CD8-positive, alpha-beta memory T cell (primary cell): ENCODE data around the gene DHX30. TPM values are rescaled to one million over a fixed set of nuclear protein-coding genes. Genes with fewer than 3 reads are reported as not detected.

Experiments used
- CTCF ChIA-PET: fragments of 350-600 bp; sonication (Branson Sonifier 250); formaldehyde crosslinking; loops from one replicate; lab custom pipeline; 2021; ENCODE audit warnings: antibody characterized with exemption; lab: Charles Lee
- POLR2A ChIA-PET: fragments of 350-600 bp; sonication (Branson Sonifier 250); formaldehyde crosslinking; loops from one replicate; lab custom pipeline; 2021; ENCODE audit warnings: antibody characterized with exemption; lab: Charles Lee
- DNase-seq, 5 donors: peaks; one replicate each; pipeline versions ENCODE4 v3.0.0 to v3.0.0-alpha.2; 2020 to 2022; ENCODE audit warnings: mixed read lengths in 1 of 5
- H3K27ac ChIP-seq: one replicate; pipeline ENCODE4 v1.7.0; 2013; ENCODE audit warnings: low read depth, mild to moderate bottlenecking, low read length, moderate library complexity
- H3K27me3 ChIP-seq: 2 replicates; pipeline ENCODE4 v1.7.0; 2013; ENCODE audit warnings: low read length, mild to moderate bottlenecking; ENCODE audit not compliant: insufficient read depth, poor library complexity, severe bottlenecking
- H3K36me3 ChIP-seq: 2 replicates; pipeline ENCODE4 v1.7.0; 2013; ENCODE audit warnings: mild to moderate bottlenecking, low read length, moderate library complexity; ENCODE audit not compliant: insufficient read depth
- H3K4me1 ChIP-seq: 2 replicates; pipeline ENCODE4 v1.7.0; 2013; ENCODE audit warnings: mild to moderate bottlenecking, low read length, moderate library complexity; ENCODE audit not compliant: insufficient read depth
- H3K4me3 ChIP-seq: 2 replicates; pipeline ENCODE4 v1.7.0; 2013; ENCODE audit warnings: mild to moderate bottlenecking, low read length
- H3K9me3 ChIP-seq: 2 replicates; pipeline ENCODE4 v1.7.0; 2013; ENCODE audit warnings: mild to moderate bottlenecking, low read length
- H3K27ac Mint-ChIP-seq, 8 donors: one replicate each; pipeline ENCODE4 v1.8.0; 2020 to 2021; ENCODE audit warnings: mixed read lengths in 8 of 8, mild to moderate bottlenecking in 6 of 8, inconsistent platforms in 3 of 8, moderate library complexity in 3 of 8
- H3K27me3 Mint-ChIP-seq, 2 donors: one replicate each; pipeline ENCODE4 v1.8.0; 2020 to 2021; ENCODE audit warnings: mixed read lengths in 2 of 2, mild to moderate bottlenecking in 1 of 2, moderate library complexity in 1 of 2
- H3K36me3 Mint-ChIP-seq, 3 donors: one replicate each; pipeline ENCODE4 v1.8.0; 2020 to 2021; ENCODE audit warnings: mixed read lengths in 3 of 3, inconsistent platforms in 1 of 3, mild to moderate bottlenecking in 1 of 3
- H3K4me1 Mint-ChIP-seq, 3 donors: one replicate each; pipeline ENCODE4 v1.8.0; 2020 to 2021; ENCODE audit warnings: mixed read lengths in 3 of 3, inconsistent platforms in 1 of 3, mild to moderate bottlenecking in 1 of 3
- H3K4me3 Mint-ChIP-seq, 7 donors: one replicate each; pipeline ENCODE4 v1.8.0; 2020 to 2021; ENCODE audit warnings: mixed read lengths in 7 of 7, mild to moderate bottlenecking in 6 of 7, moderate library complexity in 4 of 7, inconsistent platforms in 2 of 7
- H3K9me3 Mint-ChIP-seq, 5 donors: one replicate each; pipeline ENCODE4 v1.8.0; 2020 to 2022; ENCODE audit warnings: mixed read lengths in 5 of 5, mild to moderate bottlenecking in 3 of 5, moderate library complexity in 2 of 5, inconsistent platforms in 1 of 5
- polyA plus RNA-seq: library from polyadenylated mRNA; unstranded; fragments of 300-500 nt; fragmentation: Illumina TruSeq; gene quantifications from one replicate; pipeline ENCODE4 v1.2.3, GENCODE V29; 2021
- total RNA-seq, 2 experiments: library from RNA; stranded (reverse); gene quantifications; one replicate each; pipeline ENCODE4 v1.2.3, GENCODE V29; 2021

DHX30 gene
- total and polyA plus RNA-seq, 3 experiments from 2014 or later: 48.3 to 117 (median 117) TPM

DNA sequence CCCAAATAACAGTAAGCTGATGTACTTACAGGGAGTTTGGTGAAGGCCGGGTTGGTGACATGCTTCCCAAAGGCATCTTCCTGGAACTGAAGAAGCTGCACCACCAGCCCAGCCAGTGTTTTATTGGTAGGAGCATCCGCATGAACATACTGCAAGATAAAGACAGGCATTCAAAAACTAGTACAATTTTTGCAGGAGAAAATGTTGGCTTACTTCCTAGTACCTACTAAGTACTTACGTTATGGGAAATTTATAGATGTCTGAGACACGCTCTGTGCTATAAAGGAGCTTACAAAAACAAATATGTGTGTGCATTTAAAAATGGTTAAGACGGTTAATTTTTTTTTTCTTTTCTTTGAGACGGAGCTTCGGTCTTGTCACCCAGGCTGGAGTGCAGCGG lies 30.1 kb upstream of the DHX30 start:
- ChIA-PET POLR2A (no interaction called here), CTCF (interaction anchor here (0.8 kb wide), 1 partner anchor 16 kb away, joined by 3 read pairs; no protein-coding TSS in a partner anchor)
- Mint-ChIP-seq H3K4me3 (no peak overlapping the region), H3K9me3 (no peaks in the 10 kb centered on the region), H3K27me3 (peaks cover 0 to 3% of the 10 kb centered on the region in 2 donors), H3K27ac (peak overlapping the region in 1 of 8 donors; percentile 55), H3K4me1 (peaks cover 17 to 43% (median 23%) of the 10 kb centered on the region in 3 donors), H3K36me3 (peaks cover 4 to 39% (median 8%) of the 10 kb centered on the region in 3 donors)
- H3K4me1 ChIP-seq: peaks cover 6% of the 10 kb centered on the region
- no peaks in the 10 kb centered on the region for H3K36me3 ChIP-seq
- H3K9me3 ChIP-seq: no peaks in the 10 kb centered on the region
- H3K4me3 ChIP-seq: no peak overlapping the region
- no peaks in the 10 kb centered on the region for H3K27me3 ChIP-seq
- DNase-seq: no peak
- no peak overlapping the region for H3K27ac ChIP-seq

GRCh38 chr3:47778746-47779145 lies 24.2 kb upstream of the DHX30 start:
- no peaks in the 10 kb centered on the region for H3K36me3 ChIP-seq
- no peak for DNase-seq
- Mint-ChIP-seq H3K27ac (peak overlapping the region in 1 of 8 donors; percentile 33), H3K9me3 (no peaks in the 10 kb centered on the region), H3K36me3 (peaks cover 0 to 18% (median 0%) of the 10 kb centered on the region in 3 donors), H3K4me1 (peaks cover 34 to 55% (median 40%) of the 10 kb centered on the region in 3 donors), H3K27me3 (peaks cover 0 to 3% of the 10 kb centered on the region in 2 donors), H3K4me3 (no peak overlapping the region)
- POLR2A ChIA-PET: no interaction called here
- H3K27me3 ChIP-seq: no peaks in the 10 kb centered on the region
- no peak overlapping the region for H3K27ac ChIP-seq
- H3K9me3 ChIP-seq: no peaks in the 10 kb centered on the region
- H3K4me3 ChIP-seq: no peak overlapping the region
- CTCF ChIA-PET: no interaction called here
- peaks cover 41% of the 10 kb centered on the region for H3K4me1 ChIP-seq

GRCh38 chr3:47780741-47781684 lies 21.9 kb upstream of the DHX30 start:
- Histone ChIP-seq H3K36me3 (no peaks in the 10 kb centered on the region), H3K27me3 (no peaks in the 10 kb centered on the region), H3K4me1 (peaks cover 40% of the 10 kb centered on the region), H3K4me3 (peak overlapping the region; percentile 64), H3K27ac (peak overlapping the region; percentile 90), H3K9me3 (no peaks in the 10 kb centered on the region)
- ChIA-PET POLR2A (interaction anchor here (0.7 to 1.4 kb wide), 4 partner anchors 44 to 400 kb away, joined by 3 to 5 read pairs (median 4); partner anchors contain the start of genes ELP6 and PTPN23), CTCF (interaction anchor here (1.1 kb wide), 1 partner anchor 264 kb away, joined by 3 read pairs; no protein-coding TSS in a partner anchor)
- Mint-ChIP-seq H3K4me3 (peak overlapping the region; percentile 91 to 97 (median 95)), H3K27me3 (no peaks in the 10 kb centered on the region), H3K36me3 (peaks cover 0 to 12% (median 0%) of the 10 kb centered on the region in 3 donors), H3K9me3 (no peaks in the 10 kb centered on the region), H3K27ac (peak overlapping the region; percentile 86 to 96 (median 93)), H3K4me1 (peaks cover 26 to 40% (median 32%) of the 10 kb centered on the region in 3 donors)
- peak; percentile 59 to 74 (median 66) for DNase-seq

GRCh38 chr3:47781685-47782445 lies 21.1 kb upstream of the DHX30 start, which contains the start of gene SMARCC1:
SMARCC1 (minus strand) TSS chr3:47781893; CDS start chr3:47781797, 96 bp downstream.
- Histone ChIP-seq H3K27me3 (no peaks in the 10 kb centered on the region), H3K4me3 (peak within 1 kb of the TSS; percentile 64), H3K27ac (peak within 1 kb of the TSS; percentile 90), H3K36me3 (no peaks in the 10 kb centered on the region), H3K9me3 (no peaks in the 10 kb centered on the region), H3K4me1 (peaks cover 35% of the 10 kb centered on the region)
- H3K9me3 Mint-ChIP-seq: no peaks in the 10 kb centered on the region
- peaks cover 26 to 35% (median 32%) of the 10 kb centered on the region in 3 donors for H3K4me1 Mint-ChIP-seq
- no peaks in the 10 kb centered on the region for H3K27me3 Mint-ChIP-seq
- ChIA-PET POLR2A (interaction anchor here (0.7 to 1.4 kb wide), 4 partner anchors 43 to 401 kb away, joined by 3 to 5 read pairs (median 4); partner anchors contain the start of genes ELP6 and PTPN23), CTCF (interaction anchor here (1.1 kb wide), 1 partner anchor 265 kb away, joined by 3 read pairs; no protein-coding TSS in a partner anchor)
- peak within 1 kb of the TSS; percentile 93 to 99 (median 97) for H3K27ac Mint-ChIP-seq
- peaks cover 0 to 12% (median 0%) of the 10 kb centered on the region in 3 donors for H3K36me3 Mint-ChIP-seq
- peak within 1 kb of the TSS; percentile 91 to 97 (median 95) for H3K4me3 Mint-ChIP-seq
- DNase-seq: peak; percentile 97 to 99 (median 97)

DNA sequence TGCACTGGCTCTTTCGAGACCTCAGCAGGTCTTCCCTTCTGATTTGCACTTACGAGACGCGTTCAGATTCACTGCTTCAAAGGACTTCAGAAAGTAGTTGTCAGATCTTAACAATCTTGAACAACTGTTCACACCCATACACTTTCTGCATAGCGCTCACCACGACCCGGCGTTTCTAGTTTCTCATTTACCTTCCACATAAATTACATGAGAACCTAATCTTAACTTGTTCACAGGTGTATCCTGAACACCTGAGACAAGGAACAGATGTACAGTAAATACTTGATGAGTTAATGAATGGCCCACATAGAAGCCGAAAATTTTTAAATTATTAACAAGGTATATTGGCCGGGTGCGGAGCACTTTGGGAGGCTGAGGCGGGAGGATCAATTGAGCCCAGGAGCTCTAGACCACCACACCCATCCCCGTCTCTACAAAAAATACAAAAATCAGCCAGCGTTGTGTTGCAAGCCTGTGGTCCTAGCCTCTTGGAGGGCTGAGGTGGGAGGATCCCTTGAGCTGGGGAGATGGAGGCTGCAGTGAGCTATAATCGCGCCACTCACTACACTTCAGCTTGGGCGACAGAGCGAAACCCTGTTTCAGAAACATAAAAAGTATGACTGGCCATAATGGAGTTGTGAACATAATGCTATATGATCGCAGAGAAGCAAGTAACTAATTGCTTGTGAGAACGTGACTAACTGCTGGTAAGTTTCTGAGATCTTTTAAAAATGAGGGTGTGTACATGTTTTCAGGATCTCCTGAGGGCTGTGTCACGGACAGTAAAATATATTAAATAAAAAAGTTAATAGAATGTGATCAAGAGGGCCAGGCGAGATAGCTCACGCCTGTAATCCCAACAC lies 20.3 kb upstream of the DHX30 start:
- no peaks in the 10 kb centered on the region for H3K9me3 ChIP-seq
- CTCF ChIA-PET: no interaction called here
- no peaks in the 10 kb centered on the region for H3K36me3 ChIP-seq
- POLR2A ChIA-PET: no interaction called here
- Mint-ChIP-seq H3K9me3 (no peaks in the 10 kb centered on the region), H3K4me1 (peaks cover 26 to 35% (median 32%) of the 10 kb centered on the region in 3 donors), H3K36me3 (peaks cover 0 to 12% (median 0%) of the 10 kb centered on the region in 3 donors), H3K27me3 (no peaks in the 10 kb centered on the region), H3K27ac (peak overlapping the region; percentile 93 to 99 (median 97)), H3K4me3 (peak overlapping the region; percentile 87 to 96 (median 93))
- no peaks in the 10 kb centered on the region for H3K27me3 ChIP-seq
- H3K27ac ChIP-seq: peak overlapping the region; percentile 90
- DNase-seq: no peak
- peaks cover 35% of the 10 kb centered on the region for H3K4me1 ChIP-seq
- peak overlapping the region; percentile 64 for H3K4me3 ChIP-seq

DNA sequence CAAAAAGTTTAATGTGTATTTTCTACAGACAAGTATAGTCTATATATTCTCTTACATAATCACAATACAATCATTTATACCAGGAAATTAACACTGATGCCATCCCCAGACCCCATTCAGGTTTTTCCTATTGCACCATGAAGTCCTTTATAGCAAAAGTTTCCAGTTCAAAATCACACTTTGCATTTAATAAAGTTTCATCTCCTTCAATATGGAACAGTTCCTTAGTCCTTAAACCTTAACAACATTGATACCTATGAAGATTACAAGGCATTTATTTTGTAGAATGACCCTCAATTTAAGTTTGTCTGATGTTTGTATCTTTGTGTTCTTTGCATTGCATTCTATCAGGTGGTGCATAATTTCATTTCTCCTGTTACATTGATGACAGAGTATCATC lies 19.3 kb upstream of the DHX30 start:
- H3K36me3 ChIP-seq: no peaks in the 10 kb centered on the region
- Mint-ChIP-seq H3K4me1 (peaks cover 28 to 36% (median 36%) of the 10 kb centered on the region in 3 donors), H3K9me3 (no peaks in the 10 kb centered on the region), H3K36me3 (peaks cover 0 to 12% (median 0%) of the 10 kb centered on the region in 3 donors), H3K27ac (peak overlapping the region in 3 of 8 donors; percentile 41 to 96 (median 47)), H3K4me3 (peak overlapping the region in 1 of 7 donors; percentile 73), H3K27me3 (no peaks in the 10 kb centered on the region)
- no peak for DNase-seq
- peaks cover 27% of the 10 kb centered on the region for H3K4me1 ChIP-seq
- POLR2A ChIA-PET: no interaction called here
- CTCF ChIA-PET: no interaction called here
- H3K27me3 ChIP-seq: no peaks in the 10 kb centered on the region
- H3K4me3 ChIP-seq: no peak overlapping the region
- H3K27ac ChIP-seq: no peak overlapping the region
- H3K9me3 ChIP-seq: no peaks in the 10 kb centered on the region
